Hematopoietic multipotent progenitor cell treated with erythropoietin and hydrocortisone succinate and interleukin-3 and kit ligand, for 15 days (in vitro differentiated cells): ENCODE results near the gene PHPT1.

Experiments used
- DNase-seq: peaks from one replicate; pipeline ENCODE4 v3.0.0-alpha.2; 2015; ENCODE audit warnings: low spot score

The PHPT1 gene

GRCh38 chr9:136886610-136887597 is 37.7 kb downstream of the PHPT1 start:
- no peak for DNase-seq

- DNase-seq: no peak
Measured at GRCh38 chr9:136888454-136888853, 39.2 kb downstream of the PHPT1 start.

- no peak for DNase-seq
Measured at GRCh38 chr9:136889858-136890257, 40.6 kb downstream of the PHPT1 start.

DNA sequence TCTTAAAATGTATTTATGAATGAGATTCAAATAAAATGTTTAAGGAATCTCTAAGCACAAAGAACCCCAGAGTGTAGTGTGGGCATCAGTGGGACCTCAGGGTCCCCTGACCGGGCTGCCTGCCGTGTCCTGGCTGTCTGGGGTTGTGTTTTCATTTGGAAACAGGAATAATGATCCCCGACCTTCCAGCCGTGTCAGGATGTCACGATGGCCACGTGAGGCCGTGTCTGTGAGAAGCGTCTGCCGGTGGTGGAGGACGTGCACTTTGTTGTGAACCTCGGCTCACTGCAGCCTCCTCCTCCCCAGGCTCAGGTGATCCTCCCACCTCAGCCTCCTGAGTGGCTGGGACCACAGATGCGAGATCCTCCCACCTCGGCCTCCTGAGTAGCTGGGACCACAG is 41.5 kb downstream of the PHPT1 start:
- DNase-seq: no peak

DNA sequence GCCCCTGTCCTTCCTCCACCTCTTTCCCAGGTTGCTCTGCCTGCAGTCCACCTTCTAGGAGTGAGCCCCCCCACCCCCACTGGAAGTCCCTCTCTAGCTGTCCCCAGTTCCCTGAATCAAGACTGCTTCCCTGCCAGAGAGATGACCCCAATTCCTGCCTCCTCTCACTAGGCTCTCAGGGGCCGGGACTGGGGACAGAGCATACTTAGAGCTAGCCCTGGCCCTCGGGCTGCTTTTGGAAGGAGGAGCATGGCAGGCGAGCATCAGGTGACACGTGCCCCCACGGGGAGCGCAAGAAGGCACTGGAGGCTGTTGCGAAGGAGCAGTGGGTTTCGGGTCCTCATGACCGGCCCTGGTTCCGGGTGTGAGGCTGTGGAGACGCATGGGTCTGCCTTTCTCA is 46.8 kb downstream of the PHPT1 start:
- DNase-seq: no peak

DNA sequence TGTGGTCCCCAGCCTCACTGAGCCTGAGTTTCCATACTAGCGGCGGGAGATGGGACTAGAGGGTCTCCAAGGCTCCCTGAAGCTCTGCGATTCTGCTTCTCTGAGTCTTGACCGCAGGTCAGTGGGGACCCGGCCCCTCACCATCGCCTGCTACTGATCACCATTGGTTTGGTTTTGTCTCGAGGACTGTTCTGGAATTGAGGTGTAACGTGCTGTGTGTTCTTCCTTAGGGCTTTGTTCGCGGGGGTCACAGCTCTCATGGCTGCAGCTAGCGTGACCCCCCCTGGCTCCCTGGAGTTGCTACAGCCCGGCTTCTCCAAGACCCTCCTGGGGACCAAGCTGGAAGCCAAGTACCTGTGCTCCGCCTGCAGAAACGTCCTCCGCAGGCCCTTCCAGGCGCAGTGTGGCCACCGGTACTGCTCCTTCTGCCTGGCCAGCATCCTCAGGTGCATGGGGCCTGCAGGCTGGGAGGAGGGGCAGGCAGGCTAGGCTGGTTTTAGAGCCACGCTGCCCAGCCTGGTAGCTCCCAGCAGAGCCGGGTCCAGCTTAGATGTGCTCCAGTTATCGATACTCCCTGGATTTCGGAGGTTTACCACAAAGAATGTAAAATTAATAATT is 49.4 kb downstream of the PHPT1 start:
- no peak for DNase-seq

GRCh38 chr9:136899196-136899595 is 50.0 kb downstream of the PHPT1 start:
- DNase-seq: no peak

GRCh38 chr9:136900556-136900955 is 51.3 kb downstream of the PHPT1 start:
- DNase-seq: no peak
